NCI-H2196 treated with DMSO at 0.1 percent for 48 hours (cell line): ENCODE measurements around the gene PCK2.
"Not testable (repeated sequence)": the region's sequence is repeated elsewhere in the genome, so short reads cannot be mapped to it uniquely, and the experiment has no call there.

ENCODE experiments used
- DNase-seq: peaks from one replicate; lab custom pipeline; 2025; ENCODE audit not compliant: unreplicated experiment; lab: John Stamatoyannopoulos, UW

The PCK2 gene

GRCh38 chr14:24093901-24094840 is at the start of gene PCK2:
Gene PCK2 (plus strand): TSS chr14:24094311. CDS start chr14:24094406, 95 bp downstream.
- peak; percentile 96 for DNase-seq

DNA sequence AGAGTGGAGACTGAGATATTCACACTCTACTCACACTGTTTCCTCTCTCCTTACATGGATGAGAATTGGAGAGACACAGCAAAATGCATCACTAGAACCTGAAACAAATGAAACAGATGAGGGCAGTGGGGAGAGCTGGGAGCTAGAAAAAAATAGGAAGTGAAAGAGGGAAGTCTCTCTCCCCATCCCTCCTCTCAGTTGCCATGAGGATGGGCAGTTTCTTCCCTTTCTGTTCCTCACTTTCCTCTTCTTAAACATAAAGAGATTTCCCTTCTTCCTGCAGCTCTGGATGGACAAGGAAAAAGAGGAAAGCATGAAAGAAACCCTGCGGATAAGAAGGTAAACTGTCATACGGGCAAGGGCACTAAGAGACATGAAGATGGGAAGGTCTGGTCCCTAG is 45.1 kb upstream of the PCK2 start:
- DNase-seq: not testable (repeated sequence)

DNA sequence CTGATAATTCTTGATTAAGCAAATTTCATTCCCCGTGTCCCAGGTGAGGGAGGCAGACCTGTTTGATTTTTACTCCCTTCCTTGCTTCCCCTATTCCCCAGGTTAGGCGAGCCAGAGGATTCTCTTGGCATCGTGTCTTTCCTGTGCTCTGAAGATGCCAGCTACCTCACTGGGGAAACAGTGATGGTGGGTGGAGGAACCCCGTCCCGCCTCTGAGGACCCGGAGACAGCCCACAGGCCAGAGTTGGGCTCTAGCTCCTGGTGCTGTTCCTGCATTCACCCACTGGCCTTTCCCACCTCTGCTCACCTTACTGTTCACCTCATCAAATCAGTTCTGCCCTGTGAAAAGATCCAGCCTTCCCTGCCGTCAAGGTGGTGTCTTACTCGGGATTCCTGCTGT is 43.4 kb upstream of the PCK2 start:
- DNase-seq: not testable (repeated sequence)

DNA sequence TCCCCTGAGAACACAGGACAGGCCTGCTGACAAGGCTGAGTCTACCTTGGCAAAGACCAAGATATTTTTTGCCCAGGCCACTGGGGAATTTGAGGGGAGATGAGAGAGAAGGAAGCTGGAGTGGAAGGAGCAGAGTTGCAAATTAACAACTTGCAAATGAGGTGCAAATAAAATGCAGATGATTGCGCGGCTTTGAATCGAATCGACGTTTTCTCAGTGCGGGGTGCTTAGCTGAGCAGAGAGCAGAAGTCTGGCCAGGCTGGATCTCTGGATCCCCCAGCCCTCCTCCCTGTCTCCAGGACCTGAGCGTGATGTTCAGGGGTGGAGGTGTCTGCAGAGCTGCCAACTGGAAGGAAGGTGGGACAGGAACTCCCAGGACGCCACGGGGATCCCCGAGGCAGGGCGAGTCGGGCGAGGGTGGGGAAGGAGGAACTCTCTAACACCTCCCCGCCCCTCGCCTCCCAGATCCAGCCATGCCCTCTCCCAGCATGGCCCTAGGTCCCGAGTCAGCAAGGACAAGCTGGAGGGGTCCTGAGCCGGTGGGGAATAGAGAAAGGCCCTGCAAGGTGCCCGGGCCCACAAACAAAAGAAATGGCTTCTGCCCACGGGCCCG is 42.8 kb upstream of the PCK2 start:
- no peak for DNase-seq

DNA sequence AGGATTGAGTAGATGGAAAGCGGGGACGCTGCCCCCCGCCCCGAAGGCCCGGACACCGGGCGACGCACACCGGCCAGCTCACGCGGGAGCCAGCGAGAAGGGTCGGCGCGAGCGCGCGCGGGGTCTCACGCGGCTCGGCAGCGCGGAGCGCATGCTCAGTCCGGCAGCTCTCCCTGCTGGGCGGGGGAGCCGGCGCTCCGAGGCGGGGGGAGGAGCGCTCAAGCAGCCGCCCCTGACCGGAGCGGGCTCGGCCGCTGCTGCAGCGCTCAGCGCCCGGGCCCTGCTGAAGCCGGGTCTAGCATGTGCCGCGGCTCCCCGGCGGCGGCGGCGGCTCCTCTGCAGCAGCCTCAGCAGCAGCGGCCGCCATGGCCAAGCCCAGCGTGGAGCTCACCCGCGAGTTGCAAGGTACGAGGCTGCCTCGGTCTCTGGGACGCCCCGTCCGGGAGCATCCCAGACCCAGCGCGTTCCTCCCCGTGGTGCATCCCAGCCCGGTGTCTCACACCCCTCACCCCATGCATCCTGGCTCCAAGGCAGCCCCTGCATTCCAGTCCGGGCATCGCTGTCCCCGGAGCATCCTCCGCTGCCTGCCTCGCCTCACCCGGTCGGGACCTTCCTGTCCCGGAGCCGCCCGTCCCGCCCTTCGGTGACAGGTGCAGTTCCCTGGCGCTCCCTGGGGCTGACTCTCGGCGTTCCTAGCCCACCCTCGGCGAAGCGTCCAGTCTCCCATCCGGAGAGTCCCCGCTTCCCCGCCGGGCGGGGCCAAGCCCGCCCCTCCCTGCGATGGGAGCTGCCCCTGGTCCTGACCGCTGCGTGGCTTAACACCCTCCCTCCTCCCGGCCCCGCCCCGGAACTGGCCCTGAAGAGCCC is 42.1 kb upstream of the PCK2 start, which contains the start of gene CARMIL3:
CARMIL3 (plus strand) TSS at position 221 of the 867 bp plus-strand sequence; CDS start at position 366, 145 bp downstream.
- DNase-seq: peak; percentile 44

DNA sequence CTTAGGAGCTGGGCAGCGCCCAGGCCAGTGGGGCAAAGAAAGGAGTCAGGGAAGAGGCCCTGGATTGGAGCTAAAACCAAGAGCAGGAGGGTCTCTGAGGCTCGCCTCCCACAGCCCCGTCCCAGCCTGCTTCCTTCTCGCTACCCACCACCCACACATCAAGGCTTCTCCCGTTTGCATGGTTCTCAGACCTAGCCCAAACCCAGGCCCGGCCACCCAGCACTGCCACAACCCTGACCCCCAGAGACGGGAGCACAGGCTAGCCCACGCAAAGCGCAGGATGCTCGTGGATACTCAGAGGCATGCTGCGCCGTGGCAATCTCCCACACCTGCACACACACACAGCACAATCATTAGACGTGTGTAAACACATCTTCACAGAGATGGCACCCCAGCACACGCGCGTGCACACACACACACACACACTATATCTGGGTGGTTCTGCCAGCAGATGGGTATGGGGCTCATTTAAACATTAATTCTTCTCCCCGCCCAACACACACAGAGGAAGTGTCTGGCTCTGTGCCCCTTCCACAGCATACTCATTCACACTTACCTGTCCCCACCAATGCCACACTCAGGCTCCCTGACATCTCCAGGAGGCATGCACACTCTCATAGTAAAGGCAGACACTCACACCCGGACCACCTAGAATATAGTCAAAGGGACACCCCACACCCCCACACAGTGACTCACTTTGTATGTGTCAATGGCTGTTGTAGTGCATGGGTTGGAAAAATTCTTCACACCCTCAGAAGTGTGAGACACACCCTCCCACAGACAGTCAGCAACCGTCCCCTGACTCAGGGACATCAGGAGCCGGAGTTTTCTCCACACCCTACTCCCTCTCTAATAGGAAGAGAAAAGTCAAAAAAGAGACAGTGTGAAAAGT is 41.2 kb upstream of the PCK2 start:
- DNase-seq: no peak

DNA sequence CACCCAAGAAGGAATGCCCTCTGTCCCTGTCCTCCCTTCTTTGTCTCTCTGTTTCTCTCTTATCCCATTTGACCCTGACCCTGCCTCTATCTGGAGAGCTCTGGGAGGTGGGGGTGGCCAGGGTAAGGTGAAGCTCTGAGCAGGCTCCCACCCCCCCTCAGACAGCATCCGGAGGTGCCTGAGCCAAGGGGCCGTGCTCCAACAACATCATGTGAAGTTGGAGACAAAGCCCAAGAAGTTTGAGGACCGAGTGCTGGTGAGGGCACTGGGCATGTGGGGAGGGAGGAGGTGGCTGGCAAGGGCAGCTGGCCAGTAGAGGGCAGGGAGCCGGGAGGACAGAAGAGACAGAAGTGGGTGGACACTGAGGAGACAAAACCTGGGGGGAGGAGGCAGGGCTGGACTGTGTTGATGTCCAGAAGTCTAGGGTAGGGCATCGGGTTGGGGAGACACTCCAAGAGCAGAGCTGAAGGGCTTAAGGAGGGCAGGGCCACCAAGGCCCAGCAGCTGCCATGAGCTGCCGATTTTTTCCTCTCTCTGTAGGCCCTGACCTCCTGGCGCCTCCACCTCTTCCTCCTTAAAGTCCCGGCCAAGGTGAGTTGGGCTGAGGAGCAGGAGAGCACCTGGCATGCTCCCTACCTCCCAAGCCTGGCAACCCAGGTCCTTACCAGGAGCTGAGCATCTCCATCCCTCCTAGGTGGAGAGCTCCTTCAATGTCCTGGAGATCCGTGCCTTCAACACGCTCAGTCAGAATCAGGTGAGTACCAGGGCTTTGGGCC is 40.4 kb upstream of the PCK2 start:
- no peak for DNase-seq

DNA sequence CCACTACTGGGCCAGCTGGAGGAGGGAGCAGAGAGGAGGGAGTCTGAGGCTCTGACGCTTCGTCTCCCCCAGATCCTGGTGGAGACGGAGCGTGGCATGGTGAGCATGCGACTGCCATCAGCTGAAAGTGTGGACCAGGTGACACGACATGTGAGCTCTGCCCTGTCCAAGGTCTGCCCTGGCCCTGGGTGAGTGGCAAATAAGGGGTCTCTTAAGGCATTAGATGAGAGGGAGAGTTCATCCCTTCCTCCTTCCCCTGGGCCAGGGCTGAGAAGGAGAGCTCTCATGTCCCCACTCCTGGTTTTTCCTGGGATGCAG is 39.8 kb upstream of the PCK2 start:
- no peak for DNase-seq

- DNase-seq: no peak
Observed at GRCh38 chr14:24054646-24055045, 39.5 kb upstream of the PCK2 start.

GRCh38 chr14:24055971-24056799 is 37.9 kb upstream of the PCK2 start:
- no peak for DNase-seq

GRCh38 chr14:24056800-24057184 is 37.3 kb upstream of the PCK2 start:
- no peak for DNase-seq

- no peak for DNase-seq
Observed at GRCh38 chr14:24057271-24057670, 36.8 kb upstream of the PCK2 start.

DNA sequence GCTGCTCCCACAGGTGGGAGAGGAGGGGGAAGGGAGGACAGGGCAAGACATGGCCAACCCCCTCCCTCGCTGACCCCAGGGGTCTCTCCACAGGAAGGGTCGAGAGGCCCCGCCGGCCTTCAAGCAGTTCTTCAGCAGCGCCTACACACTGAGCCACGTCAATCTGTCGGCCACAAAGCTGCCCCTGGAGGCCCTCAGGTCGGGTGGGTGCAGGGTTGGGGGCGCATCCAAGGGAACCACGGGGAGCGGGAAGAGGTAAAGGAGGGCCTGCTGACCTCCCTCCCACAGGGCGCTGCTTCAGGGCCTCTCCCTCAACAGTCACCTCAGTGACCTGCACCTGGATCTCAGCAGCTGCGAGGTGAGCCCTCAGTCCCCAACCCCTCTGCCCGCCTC is 36.2 kb upstream of the PCK2 start:
- no peak for DNase-seq

DNA sequence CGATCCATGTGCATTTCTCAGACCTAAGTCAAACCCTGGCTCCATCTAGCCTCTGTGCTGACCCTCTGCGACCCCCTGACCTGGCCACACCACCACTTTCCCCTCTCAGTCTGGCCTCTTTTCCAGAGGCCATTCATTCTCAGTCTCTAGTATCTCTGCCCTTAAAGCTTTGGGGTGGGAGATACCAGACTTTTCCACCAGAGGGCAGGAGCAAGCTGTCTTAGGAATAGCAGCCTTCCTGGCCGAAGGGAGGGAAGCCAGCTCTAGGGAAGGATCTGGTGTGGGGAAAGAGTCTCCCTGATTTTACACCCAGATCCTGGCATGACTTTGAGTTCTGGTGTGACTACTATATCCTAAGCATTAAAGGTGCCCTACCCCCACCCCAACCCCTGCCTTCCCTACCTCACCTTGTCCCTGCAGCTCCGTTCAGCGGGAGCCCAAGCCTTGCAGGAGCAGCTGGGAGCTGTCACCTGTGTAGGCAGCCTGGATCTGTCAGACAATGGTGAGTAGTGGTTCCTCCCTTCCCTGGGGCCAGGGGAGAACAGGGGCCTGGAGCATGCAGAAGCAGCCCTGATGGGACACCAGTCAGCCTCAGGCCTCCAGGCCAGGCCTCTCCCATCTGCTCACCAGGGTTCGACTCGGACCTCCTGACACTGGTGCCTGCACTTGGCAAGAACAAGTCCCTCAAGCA is 35.7 kb upstream of the PCK2 start:
- peak; percentile 45 for DNase-seq

DNA sequence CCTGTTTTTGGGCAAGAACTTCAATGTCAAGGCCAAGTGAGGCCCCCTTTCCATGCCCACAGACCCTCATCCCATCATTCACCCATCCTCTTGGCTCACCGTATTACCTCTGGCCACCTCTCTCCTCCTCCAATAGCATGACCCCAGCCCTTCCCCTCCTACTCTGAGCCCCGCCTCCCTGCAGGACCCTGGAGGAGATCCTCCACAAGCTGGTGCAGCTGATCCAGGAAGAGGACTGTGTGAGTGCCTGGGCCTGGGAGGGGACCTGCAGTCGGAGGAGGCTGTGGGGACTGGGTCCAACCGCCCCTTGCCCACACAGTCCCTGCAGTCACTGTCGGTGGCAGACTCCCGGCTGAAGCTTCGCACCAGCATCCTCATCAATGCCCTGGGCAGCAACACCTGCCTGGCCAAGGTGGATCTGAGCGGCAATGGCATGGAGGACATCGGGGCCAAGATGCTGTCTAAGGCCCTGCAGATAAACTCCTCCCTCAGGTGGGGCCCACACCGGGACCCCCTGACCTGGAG is 35.1 kb upstream of the PCK2 start:
- DNase-seq: no peak

DNA sequence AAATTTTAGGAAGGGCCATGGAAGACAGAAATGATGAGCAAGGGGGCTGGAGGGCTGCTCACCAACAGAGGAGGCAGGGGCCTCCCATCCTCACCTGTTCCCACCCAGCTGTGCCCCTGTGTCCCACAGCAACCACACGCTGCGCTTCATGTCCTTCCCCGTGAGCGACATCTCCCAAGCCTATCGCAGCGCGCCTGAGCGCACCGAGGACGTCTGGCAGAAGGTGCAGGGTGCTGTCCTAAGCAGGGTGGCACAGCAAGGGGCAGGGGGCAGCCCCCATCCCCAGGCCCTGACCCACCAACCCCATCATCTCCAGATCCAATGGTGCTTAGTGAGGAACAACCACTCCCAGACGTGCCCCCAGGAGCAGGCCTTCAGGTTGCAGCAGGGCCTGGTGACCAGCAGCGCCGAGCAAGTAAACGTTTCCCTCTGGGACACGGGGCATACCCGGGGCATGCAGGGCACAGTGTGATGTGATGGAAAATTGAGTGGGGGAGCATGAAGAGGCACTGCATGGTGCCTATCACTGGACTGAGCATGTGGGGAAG is 34.2 kb upstream of the PCK2 start:
- no peak for DNase-seq

DNA sequence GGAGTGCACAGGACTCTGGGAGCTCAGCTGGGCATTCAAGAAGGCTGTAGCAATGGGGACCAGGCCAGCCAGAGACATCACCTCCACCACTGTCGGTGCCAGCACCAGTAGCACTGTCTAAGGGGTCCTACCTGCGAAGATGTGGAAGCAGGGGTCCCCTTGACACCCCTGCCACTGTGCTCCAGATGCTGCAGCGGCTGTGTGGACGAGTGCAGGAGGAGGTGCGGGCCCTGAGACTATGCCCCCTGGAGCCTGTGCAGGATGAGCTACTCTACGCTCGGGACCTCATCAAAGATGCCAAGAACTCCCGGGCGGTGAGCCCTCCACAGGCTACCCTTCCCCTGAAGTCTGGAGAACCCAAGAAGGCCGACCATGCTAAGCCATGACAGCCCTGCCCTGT is 33.7 kb upstream of the PCK2 start:
- DNase-seq: no peak
